ENCODE measurements around the gene NCOA6.

The NCOA6 gene

GRCh38 chr20:34673412-34673811, 152.0 kb downstream of the NCOA6 start:
- TF ChIP-seq, protein P1, sequence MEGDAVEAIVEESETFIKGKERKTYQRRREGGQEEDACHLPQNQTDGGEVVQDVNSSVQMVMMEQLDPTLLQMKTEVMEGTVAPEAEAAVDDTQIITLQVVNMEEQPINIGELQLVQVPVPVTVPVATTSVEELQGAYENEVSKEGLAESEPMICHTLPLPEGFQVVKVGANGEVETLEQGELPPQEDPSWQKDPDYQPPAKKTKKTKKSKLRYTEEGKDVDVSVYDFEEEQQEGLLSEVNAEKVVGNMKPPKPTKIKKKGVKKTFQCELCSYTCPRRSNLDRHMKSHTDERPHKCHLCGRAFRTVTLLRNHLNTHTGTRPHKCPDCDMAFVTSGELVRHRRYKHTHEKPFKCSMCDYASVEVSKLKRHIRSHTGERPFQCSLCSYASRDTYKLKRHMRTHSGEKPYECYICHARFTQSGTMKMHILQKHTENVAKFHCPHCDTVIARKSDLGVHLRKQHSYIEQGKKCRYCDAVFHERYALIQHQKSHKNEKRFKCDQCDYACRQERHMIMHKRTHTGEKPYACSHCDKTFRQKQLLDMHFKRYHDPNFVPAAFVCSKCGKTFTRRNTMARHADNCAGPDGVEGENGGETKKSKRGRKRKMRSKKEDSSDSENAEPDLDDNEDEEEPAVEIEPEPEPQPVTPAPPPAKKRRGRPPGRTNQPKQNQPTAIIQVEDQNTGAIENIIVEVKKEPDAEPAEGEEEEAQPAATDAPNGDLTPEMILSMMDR (IDR thresholded peaks at IDR 0.05; ENCODE audit: borderline replicate concordance, insufficient read depth, low read depth, low read length), result no peak
- H3K4me3 ChIP-seq (ENCODE audit: low read depth, low read length), result no peak overlapping the region

- no peak overlapping the region for H3K4me3 ChIP-seq (ENCODE audit: low read depth, low read length)
- TF ChIP-seq, protein P1 (IDR thresholded peaks at IDR 0.05; ENCODE audit: borderline replicate concordance, insufficient read depth, low read depth, low read length), result no peak
These were observed 156.4 kb downstream of the NCOA6 start for GRCh38 chr20:34669094-34669493.

All from GM12875 (cell line).